GM12878 (cell line): ENCODE results near the gene CDHR5. TPM values are rescaled to one million over a fixed set of nuclear protein-coding genes. Genes with fewer than 3 reads are reported as not detected.

Experiments used
- BACH1 ChIP-seq: fragments of 450-650 bp; IDR thresholded peaks from 2 replicates; pipeline ENCODE4 v1.6.1; 2017; ENCODE audit warnings: mild to moderate bottlenecking, borderline replicate concordance
- BRCA1 ChIP-seq: IDR thresholded peaks from 2 replicates; pipeline ENCODE4 v1.6.1; 2011; ENCODE audit warnings: low read depth, low read length, improper control_type of control experiment
- CBX3 ChIP-seq: fragments of 200-600 bp; sonication (generic); IDR thresholded peaks from 2 replicates; pipeline ENCODE4 v1.6.1; 2016; ENCODE audit warnings: low read depth, borderline replicate concordance
- HDGF ChIP-seq: fragments of 450-650 bp; IDR thresholded peaks from 2 replicates; pipeline ENCODE4 v1.6.1; 2016; ENCODE audit warnings: antibody characterized with exemption
- KDM1A ChIP-seq: fragments of 200-600 bp; sonication (generic); IDR thresholded peaks from 2 replicates; pipeline ENCODE4 v1.6.1; 2016; ENCODE audit warnings: borderline replicate concordance
- MEF2B ChIP-seq: fragments of 450-650 bp; IDR thresholded peaks from 2 replicates; pipeline ENCODE4 v1.6.1; 2018; ENCODE audit warnings: mild to moderate bottlenecking, moderate library complexity; ENCODE audit not compliant: partially characterized antibody, poor library complexity, severe bottlenecking
- NR2F1 ChIP-seq: fragments of 450-650 bp; conservative IDR thresholded peaks from 2 replicates; pipeline ENCODE4 v1.6.1; 2017; ENCODE audit warnings: mild to moderate bottlenecking
- RFX5 ChIP-seq: IDR thresholded peaks from 2 replicates; pipeline ENCODE4 v1.6.1; 2011; ENCODE audit warnings: low read depth, low read length, improper control_type of control experiment
- SMAD5 ChIP-seq: IDR thresholded peaks from 2 replicates; pipeline ENCODE4 v1.6.1; 2016; ENCODE audit warnings: antibody characterized with exemption, low read depth
- ZNF622 ChIP-seq: fragments of 450-650 bp; IDR thresholded peaks from 2 replicates; pipeline ENCODE4 v1.6.1; 2017; ENCODE audit warnings: mild to moderate bottlenecking, inconsistent platforms
- polyA plus RNA-seq, 11 experiments: library from polyadenylated mRNA; depleted of rRNA in 4 of 11; unstranded in 6 of 11; stranded (reverse) in 5 of 11; fragments of >200 nt; fragmentation: Nextera tagmentation in 4 of 11; fragmentation: Illumina TruSeq in 1 of 11; extraction: Ambion mirVana in 4 of 11; extraction: Trizol in 1 of 11; gene quantifications; 1 replicate in 1 of 11; 2 replicates in 10 of 11; pipeline versions ENCODE4 v1.2.1 to v1.2.3, GENCODE V29; 2011 to 2016; ENCODE audit warnings: inconsistent platforms in 2 of 11, missing spikeins in 2 of 11, low read depth in 1 of 11
- total RNA-seq, 4 experiments: library from RNA; depleted of rRNA in 3 of 4; stranded (reverse); fragments of >200 nt in 3 of 4; fragmentation: Illumina TruSeq in 1 of 4; extraction: Trizol in 1 of 4; gene quantifications; 2 replicates each; pipeline versions ENCODE4 v1.2.1 to v1.2.3, GENCODE V29; 2013 to 2021
- TF ChIP-seq, protein P1 (sequence below): IDR thresholded peaks from 2 replicates; pipeline ENCODE4 v1.6.1; 2011; ENCODE audit warnings: low read depth, low read length, improper control_type of control experiment, borderline replicate concordance
- TF ChIP-seq, protein P2 (sequence below): fragments of 450-650 bp; formaldehyde crosslinking; IDR thresholded peaks from 2 replicates; pipeline ENCODE4 v1.4.0; 2020; ENCODE audit warnings: mild to moderate bottlenecking, moderate library complexity

The CDHR5 gene
- total and polyA plus RNA-seq, 10 of the 15 experiments (the other 5 are each of a cell fraction or from before 2014, with no cell fraction given), result 0.06 TPM; not detected in 9

DNA sequence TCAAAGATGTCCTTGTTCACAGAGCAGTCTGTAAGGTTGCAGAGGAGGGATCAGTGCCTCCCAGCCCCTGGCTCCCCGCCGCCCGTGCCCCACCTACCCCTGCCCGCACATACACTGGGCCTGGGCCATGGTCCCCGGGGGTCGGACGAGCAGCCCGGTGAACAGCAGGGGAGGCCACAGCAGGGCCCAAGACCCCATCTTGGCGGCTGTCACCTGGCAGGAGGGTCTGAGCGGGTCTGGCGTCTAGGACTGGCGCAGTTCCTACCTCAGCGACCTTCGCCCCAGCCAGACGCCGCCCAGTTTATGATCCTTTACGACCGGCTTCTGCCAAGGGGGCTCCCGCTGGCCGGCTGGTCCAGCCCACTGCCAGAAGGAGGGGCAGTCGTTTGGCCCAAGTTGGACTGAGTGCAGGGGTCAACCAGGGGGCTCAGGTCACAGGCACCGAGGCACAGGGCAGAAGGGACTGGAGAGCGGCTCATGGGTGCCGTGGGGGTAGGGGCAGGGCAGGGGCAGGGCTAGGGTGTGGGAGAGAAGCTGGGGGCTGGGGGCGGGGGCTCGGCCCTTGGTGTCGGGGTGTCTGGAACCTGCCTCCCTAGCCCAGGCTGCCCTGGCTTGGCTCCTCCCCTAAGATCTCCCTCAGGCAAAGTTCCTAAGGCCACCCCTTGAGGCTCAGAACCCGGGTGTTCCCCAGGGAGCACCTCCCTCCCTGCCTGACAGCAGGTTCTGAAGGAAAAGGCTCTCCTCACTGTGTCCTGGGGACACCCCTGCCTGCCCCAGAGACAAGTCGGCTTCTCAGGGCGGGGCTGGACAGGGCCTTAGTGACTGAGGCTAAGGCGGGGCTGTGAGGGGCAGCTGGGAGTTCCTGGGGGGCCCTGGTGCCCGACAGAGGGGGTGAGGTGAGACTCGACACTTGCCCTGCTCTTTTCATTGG lies at the start of gene CDHR5 (continued):
- TF ChIP-seq, protein P1, sequence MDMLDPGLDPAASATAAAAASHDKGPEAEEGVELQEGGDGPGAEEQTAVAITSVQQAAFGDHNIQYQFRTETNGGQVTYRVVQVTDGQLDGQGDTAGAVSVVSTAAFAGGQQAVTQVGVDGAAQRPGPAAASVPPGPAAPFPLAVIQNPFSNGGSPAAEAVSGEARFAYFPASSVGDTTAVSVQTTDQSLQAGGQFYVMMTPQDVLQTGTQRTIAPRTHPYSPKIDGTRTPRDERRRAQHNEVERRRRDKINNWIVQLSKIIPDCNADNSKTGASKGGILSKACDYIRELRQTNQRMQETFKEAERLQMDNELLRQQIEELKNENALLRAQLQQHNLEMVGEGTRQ, result no peak
- no peak for TF ChIP-seq CBX3
- no peak for TF ChIP-seq HDGF
- no peak for TF ChIP-seq KDM1A
- no peak for TF ChIP-seq MEF2B
- TF ChIP-seq ZNF622, result no peak
- TF ChIP-seq RFX5, result no peak
- TF ChIP-seq NR2F1, result no peak
- no peak for TF ChIP-seq SMAD5
- TF ChIP-seq BRCA1, result no peak
- TF ChIP-seq BACH1, result no peak
- TF ChIP-seq, protein P2, sequence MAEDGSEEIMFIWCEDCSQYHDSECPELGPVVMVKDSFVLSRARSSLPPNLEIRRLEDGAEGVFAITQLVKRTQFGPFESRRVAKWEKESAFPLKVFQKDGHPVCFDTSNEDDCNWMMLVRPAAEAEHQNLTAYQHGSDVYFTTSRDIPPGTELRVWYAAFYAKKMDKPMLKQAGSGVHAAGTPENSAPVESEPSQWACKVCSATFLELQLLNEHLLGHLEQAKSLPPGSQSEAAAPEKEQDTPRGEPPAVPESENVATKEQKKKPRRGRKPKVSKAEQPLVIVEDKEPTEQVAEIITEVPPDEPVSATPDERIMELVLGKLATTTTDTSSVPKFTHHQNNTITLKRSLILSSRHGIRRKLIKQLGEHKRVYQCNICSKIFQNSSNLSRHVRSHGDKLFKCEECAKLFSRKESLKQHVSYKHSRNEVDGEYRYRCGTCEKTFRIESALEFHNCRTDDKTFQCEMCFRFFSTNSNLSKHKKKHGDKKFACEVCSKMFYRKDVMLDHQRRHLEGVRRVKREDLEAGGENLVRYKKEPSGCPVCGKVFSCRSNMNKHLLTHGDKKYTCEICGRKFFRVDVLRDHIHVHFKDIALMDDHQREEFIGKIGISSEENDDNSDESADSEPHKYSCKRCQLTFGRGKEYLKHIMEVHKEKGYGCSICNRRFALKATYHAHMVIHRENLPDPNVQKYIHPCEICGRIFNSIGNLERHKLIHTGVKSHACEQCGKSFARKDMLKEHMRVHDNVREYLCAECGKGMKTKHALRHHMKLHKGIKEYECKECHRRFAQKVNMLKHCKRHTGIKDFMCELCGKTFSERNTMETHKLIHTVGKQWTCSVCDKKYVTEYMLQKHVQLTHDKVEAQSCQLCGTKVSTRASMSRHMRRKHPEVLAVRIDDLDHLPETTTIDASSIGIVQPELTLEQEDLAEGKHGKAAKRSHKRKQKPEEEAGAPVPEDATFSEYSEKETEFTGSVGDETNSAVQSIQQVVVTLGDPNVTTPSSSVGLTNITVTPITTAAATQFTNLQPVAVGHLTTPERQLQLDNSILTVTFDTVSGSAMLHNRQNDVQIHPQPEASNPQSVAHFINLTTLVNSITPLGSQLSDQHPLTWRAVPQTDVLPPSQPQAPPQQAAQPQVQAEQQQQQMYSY (CRISPR knock-in tag), result no peak
